GM18526 (cell line): ENCODE measurements around the gene IPO9.

ENCODE experiments used
- POLR2A ChIP-seq: IDR thresholded peaks from 3 replicates; pipeline ENCODE4 v1.6.1; 2011; ENCODE audit not compliant: insufficient read length; ENCODE audit errors: extremely low read depth

Gene IPO9

GRCh38 chr1:201874672-201875071, 45.7 kb downstream of the IPO9 start:
- no peak for TF ChIP-seq POLR2A

- TF ChIP-seq POLR2A = no peak
Observed at GRCh38 chr1:201876148-201876818, 47.3 kb downstream of the IPO9 start.

- TF ChIP-seq POLR2A = no peak
Observed at GRCh38 chr1:201877877-201878401, 49.0 kb downstream of the IPO9 start.

GRCh38 chr1:201880928-201881571, 52.1 kb downstream of the IPO9 start:
- no peak for TF ChIP-seq POLR2A

GRCh38 chr1:201881617-201882016, 52.7 kb downstream of the IPO9 start:
- TF ChIP-seq POLR2A = no peak

- TF ChIP-seq POLR2A = no peak
Observed at GRCh38 chr1:201882665-201883132, 53.7 kb downstream of the IPO9 start.

- TF ChIP-seq POLR2A = no peak
Observed at GRCh38 chr1:201883266-201883665, 54.3 kb downstream of the IPO9 start.

GRCh38 chr1:201883786-201884185, 54.8 kb downstream of the IPO9 start:
- no peak for TF ChIP-seq POLR2A

GRCh38 chr1:201884425-201884824, 55.5 kb downstream of the IPO9 start:
- no peak for TF ChIP-seq POLR2A

- TF ChIP-seq POLR2A = no peak
Observed at GRCh38 chr1:201885531-201886075, 56.6 kb downstream of the IPO9 start.

GRCh38 chr1:201886103-201886885, 57.3 kb downstream of the IPO9 start:
- TF ChIP-seq POLR2A = no peak

GRCh38 chr1:201887116-201887866, 58.3 kb downstream of the IPO9 start:
- TF ChIP-seq POLR2A = no peak

GRCh38 chr1:201888282-201889089, 59.5 kb downstream of the IPO9 start, which contains the start of gene SHISA4:
SHISA4 (plus strand) TSS chr1:201888898; CDS start chr1:201888995, 97 bp downstream.
- TF ChIP-seq POLR2A = no peak
